Gastroesophageal sphincter (tissue), 3 donors: Measurements from ENCODE around the gene MAP2K6.

Source experiments
- EP300 ChIP-seq: sonication (generic); formaldehyde crosslinking; IDR thresholded peaks from one replicate; pipeline ENCODE4 v1.6.1; 2017; ENCODE audit warnings: antibody characterized with exemption, mild to moderate bottlenecking
- POLR2A ChIP-seq, 2 donors: fragments of 450-650 bp; IDR thresholded peaks; one replicate each; pipeline ENCODE4 v1.6.1; 2017; ENCODE audit warnings: antibody characterized with exemption in 2 of 2, mild to moderate bottlenecking in 2 of 2, moderate library complexity in 1 of 2
- POLR2AphosphoS5 ChIP-seq: sonication (generic); formaldehyde crosslinking; IDR thresholded peaks from one replicate; pipeline ENCODE4 v1.6.1; 2017; ENCODE audit warnings: antibody characterized with exemption
- TF ChIP-seq, protein P1 (sequence below), 4 experiments: fragments of 200-600 bp in 2 of 4; fragments of 450-650 bp in 2 of 4; sonication (generic) in 1 of 4; IDR thresholded peaks; one replicate each; pipeline ENCODE4 v1.5.1; 2017 to 2019; ENCODE audit warnings: antibody characterized with exemption in 4 of 4, mild to moderate bottlenecking in 2 of 4, moderate library complexity in 2 of 4

DNA sequence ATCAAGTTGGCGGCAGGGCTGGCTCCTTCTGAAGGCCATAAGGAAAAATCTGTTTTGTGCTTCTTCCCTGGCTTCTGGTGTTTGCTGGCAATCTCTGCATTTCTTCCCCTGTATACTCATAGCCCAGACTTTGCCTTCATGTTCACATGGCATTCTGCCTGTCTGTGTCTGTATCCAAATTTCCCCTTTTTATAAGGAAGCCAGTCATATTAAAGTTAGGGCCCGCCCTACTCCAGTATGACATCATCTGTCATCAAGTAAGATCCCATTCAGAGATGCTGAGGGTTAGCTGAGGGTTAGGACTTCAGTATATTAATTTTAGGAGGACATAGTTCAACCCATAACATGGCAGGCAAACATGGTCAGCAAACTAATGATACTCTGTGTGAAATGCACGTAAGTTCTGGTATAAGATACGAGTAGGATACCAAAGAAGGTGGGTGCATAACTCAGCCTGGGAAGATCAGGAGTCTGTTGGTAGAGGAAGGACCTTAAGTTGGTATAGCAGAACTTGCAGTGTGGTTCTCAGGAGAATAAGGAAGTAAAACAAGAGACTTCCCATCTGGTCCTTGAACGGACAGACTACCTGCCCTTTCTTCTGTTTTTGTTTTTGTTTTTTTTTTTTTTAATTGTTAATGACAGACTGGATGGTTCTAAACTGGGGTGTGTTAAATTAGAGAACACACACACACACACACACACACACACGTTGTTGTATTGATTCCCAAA is 13.9 kb downstream of the MAP2K6 start:
- TF ChIP-seq, protein P1, sequence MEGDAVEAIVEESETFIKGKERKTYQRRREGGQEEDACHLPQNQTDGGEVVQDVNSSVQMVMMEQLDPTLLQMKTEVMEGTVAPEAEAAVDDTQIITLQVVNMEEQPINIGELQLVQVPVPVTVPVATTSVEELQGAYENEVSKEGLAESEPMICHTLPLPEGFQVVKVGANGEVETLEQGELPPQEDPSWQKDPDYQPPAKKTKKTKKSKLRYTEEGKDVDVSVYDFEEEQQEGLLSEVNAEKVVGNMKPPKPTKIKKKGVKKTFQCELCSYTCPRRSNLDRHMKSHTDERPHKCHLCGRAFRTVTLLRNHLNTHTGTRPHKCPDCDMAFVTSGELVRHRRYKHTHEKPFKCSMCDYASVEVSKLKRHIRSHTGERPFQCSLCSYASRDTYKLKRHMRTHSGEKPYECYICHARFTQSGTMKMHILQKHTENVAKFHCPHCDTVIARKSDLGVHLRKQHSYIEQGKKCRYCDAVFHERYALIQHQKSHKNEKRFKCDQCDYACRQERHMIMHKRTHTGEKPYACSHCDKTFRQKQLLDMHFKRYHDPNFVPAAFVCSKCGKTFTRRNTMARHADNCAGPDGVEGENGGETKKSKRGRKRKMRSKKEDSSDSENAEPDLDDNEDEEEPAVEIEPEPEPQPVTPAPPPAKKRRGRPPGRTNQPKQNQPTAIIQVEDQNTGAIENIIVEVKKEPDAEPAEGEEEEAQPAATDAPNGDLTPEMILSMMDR (IDR thresholded peaks at IDR 0.05): no peak
- no peak for TF ChIP-seq POLR2AphosphoS5
- TF ChIP-seq EP300: no peak
- no peak for TF ChIP-seq POLR2A (IDR thresholded peaks at IDR 0.05)
